GM04504 (cell line): ENCODE measurements around the gene SGK2.

Experiments
- DNase-seq: peaks from one replicate; pipeline ENCODE4 v3.0.0-alpha.2; 2012; ENCODE audit warnings: low read depth

SGK2 gene

GRCh38 chr20:43558412-43559146 is at the start of gene SGK2:
Gene SGK2 (plus strand): TSS chr20:43559027. CDS start chr20:43566496, 7,469 bp downstream.
- DNase-seq, result no peak

GRCh38 chr20:43511879-43512278 is 46.9 kb upstream of the SGK2 start:
- no peak for DNase-seq

GRCh38 chr20:43513372-43513930 is 45.4 kb upstream of the SGK2 start:
- DNase-seq, result no peak

GRCh38 chr20:43513931-43514647 is 44.7 kb upstream of the SGK2 start:
- DNase-seq, result peak; percentile 95

DNA sequence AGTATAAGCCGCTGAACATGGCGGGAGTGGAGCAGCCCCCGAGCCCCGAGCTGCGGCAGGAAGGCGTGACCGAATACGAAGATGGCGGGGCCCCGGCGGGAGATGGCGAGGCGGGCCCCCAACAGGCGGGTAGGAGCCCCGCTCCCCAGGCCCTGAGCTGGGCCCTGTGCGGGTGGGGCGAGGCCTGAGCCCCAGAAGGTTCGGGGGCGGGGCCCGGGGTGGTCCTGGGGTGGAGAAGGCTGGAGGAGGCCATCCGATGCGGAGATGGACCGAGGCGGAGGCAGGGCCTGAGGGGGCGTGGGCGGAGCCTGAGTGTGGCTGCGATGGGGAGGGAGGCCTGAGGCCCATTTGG is 44.2 kb upstream of the SGK2 start:
- DNase-seq, result no peak

DNA sequence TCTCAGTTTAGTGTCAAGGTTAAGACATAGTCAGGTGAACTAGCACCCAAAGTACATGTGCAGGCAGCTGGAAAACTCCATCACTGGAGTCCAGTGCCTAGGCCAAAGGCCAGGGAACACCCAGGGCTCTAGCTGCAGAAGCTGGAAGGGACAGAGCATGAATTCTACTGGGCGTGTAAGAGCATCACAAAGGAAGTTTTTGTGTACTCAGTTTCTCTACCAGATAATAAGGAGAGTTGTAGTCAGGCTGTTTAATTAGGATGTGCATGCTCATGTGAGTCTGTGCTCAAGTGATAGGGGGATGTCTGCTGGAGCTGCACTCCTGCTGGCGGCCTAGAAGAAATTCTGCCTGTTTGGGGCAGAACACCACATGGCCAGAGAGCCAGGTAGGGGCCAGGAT is 43.2 kb upstream of the SGK2 start:
- DNase-seq, result no peak

DNA sequence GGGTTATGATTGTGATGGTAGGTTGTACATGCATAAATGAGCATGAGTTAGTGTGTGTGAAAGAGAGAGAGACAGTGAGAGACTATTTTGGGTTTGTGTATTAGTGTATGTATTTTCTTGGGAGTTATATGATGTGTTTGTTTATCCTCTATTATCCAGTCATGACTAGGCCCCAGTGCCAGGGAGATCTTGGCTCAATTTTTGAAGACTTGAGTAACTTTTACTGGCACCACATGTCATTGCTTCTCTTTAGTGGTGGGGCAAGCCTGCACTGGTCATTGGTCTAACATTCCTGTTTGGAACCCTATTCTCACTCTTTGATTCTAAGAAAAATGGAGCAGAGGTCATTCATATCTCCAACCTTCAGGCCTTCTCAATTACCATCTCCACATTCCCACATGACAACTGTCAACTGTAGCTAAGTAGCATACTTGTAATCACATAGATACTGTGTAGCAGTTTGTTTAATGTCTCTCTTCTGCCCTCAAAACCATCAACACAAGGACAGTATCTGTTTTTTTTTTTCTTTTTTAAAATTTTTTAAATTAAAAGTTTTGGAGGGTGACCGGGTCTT is 42.5 kb upstream of the SGK2 start:
- no peak for DNase-seq

GRCh38 chr20:43520074-43520630 is 38.7 kb upstream of the SGK2 start:
- no peak for DNase-seq

DNA sequence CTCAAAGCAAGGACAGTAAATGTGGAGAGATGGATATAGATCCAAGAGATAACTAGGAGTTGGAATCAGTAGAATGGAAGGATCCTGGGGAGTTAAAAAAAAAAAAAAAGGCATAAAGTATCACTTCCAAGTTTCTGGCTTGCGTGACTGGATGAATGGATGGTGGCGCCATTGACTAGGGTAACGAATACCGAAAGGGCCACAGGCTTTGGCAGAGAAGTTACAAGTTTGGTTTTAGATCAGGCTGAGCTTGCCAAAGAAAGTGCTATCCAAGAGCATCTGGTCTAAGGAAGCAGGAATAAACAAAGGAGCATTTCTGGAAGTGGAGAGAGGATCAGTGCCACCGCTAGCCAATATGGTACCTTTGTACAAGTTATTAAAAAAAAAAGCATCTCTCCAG is 33.8 kb upstream of the SGK2 start:
- no peak for DNase-seq

GRCh38 chr20:43528258-43528875 is 30.5 kb upstream of the SGK2 start:
- no peak for DNase-seq

DNA sequence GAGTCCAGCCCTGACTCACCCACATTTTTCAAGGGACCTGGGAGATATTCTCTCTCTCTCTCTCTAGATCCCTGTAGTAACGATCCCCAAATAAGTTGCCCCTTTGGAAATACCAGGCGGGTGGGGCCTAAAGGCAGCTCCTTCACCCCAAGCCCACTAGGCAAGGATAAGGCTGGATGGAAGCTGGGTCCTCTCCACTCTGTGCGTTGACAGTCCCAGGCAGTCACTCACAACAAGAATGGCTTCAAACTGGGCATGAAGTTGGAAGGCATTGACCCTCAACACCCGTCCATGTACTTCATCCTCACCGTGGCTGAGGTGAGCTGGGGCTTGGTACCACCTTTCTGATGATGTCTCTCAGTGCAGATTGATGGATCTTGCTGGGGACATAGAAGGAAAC is 29.8 kb upstream of the SGK2 start:
- no peak for DNase-seq

DNA sequence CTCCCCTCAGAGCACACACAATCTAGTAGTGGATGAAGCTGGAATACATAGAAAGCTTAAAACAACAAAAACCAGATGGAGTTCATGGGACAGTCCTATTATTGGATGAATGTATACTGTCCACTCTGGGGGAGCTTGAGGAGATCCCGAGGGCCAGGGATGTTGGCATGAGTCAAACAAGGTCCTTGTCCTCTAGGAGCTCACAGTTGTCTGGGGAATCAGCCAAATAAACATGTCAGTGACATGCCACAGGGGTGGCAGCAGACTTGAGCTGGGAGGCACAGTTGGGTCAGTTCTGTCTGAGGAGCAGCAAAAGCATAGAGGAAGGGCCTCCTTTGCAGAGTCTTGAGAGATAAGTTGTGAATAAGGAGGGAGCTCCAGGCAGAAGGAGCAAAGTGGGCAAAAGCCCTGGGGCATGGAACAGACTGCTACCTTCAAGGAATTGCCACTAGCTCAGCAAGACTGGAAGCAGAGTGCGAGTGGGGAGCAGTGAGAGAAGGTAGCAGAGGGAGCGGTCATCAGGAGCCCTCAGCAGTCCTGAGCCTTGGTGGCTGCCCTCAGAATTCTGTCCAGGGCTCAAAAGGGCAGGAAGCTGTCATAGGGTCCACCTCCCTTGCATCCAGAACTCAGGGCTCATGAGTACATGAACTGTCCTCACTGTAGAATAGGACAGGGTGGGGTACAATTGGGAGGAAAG is 29.2 kb upstream of the SGK2 start:
- no peak for DNase-seq

DNA sequence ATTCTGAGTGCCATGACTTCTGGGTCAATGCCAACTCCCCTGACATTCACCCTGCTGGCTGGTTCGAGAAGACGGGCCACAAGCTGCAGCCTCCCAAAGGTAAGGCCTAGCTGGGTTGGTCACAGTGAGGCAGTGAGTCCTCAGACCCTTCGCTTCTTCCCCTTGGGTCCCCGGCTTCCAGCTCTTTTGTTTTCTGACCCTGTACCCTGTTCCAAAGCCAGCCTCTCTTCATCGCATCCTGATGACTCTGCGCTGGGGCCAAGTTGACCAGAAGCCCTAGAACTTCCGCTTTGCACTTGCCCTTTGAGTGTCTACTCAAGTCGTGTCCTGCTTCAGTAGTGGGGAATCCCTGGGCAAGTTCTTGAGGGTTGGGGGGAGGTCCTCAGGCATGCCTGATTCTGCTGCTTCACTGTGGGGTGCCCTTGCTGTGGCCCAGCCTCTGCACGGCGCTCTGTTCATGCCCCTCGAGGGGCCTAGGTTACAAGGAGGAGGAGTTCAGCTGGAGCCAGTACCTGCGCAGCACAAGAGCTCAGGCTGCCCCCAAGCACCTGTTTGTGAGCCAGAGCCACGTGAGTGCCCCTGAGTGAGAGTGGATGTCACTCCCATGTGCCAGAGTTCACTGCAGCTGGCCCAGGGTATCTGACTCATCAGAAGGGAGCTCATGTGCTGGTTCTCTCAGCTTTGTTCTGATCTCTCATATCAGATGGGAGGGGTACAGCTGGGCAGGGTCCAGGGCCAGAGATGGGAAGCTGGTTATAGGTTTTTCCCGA is 28.3 kb upstream of the SGK2 start:
- no peak for DNase-seq

DNA sequence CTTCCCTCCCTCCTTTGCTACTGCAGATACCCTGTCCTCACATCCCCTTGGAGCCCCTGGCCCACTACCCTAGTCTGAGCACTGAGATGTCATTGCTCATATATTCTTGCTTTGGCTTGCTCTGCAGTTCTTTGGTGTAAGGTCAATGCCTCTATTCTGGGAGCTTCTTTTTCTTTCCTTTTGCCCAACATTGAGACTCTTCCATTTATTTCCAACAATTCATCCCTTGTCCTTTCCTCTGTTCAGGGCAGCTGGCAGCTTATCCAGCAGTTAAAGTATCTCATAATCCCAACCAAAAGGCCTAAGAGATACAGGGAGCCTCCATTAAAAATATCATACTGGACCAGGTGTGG is 27.8 kb upstream of the SGK2 start:
- no peak for DNase-seq

- DNase-seq, result no peak
These were observed 26.3 kb upstream of the SGK2 start for GRCh38 chr20:43532416-43533055.

DNA sequence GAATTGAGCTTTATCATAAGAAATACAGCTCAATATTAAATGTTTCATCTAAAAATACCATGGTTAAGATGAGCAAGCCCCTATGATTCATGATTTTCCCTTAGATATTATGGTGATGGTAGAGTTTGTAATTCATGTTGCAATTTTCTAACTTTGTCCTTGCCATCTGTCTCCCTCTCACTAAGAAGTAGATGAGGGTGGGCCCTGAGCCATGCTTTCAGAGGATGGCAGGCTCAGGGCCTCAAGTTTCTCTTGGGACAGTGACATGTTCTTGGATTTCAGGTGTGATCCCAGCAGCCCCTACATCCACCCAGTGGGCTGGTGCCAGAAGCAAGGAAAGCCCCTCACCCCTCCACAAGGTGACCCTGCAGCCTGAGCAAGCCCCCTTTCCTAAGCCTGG is 25.8 kb upstream of the SGK2 start:
- DNase-seq, result no peak

DNA sequence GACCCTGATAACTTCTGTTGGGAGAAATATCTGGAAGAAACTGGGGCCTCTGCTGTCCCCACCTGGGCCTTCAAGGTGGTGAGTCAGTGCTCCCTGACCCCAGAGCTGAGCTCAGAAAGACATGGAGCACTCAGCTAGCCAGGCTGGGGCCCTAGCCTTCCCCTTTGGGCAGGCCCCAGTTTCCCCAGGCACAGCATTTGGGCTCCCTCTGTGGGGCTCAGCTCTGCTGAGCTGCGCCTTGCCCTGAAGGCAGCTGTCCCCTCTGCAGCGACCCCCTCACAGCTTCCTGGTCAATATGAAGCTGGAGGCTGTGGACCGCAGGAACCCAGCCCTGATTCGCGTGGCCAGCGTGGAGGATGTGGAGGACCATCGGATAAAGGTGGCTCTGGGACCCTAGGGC is 24.8 kb upstream of the SGK2 start:
- DNase-seq, result no peak

DNA sequence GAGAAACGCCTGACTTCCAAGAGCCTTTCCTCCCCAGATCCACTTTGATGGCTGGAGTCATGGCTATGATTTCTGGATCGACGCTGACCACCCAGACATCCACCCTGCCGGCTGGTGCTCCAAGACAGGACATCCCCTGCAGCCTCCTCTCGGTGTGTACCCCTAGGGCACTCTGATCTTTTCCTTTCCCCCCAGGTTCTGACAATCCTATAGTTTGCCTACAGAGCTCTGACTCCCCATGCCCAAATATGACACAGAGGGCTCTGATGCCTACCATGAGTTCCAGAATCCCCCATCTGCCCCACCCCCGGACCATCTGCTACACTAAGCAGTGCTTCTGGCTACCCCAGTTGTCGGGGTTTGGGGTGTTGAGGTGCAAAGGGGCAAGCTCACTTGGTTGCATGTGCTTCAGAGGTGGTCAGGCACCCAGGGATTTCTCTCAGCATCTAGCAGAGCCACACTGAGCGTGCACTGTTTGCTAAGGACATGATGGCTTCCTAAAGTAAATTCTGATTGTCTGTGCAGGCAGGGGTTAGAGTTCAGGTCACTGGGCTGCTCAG is 24.0 kb upstream of the SGK2 start:
- DNase-seq, result no peak

DNA sequence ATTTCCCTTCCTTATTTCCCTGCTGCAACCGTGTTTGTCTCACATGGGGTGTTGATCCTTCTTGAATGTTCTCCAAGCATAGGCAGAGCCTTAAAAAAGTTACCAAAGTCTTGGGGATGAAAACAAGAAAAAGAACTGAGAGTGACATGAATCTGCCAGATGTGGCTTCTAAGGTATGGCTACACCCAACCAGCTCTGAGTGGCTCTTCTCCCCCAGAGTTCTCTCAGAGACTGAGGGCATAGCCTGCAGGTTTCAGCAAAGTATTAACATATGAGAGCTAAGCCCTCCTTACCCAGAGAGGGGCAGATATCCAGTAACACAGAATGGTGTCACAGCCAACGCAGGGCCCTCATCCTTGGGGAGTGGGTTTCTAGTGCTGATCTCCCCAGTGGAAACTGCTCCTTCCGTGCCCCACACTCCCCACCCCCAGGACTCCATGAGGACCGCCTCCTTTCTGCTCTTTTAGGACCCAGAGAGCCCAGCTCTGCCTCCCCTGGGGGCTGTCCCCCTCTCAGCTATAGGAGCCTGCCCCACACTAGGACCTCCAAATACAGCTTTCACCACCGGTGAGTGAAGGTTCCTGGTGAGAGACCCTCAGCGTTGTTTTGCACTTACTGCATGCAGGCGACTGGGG is 23.3 kb upstream of the SGK2 start:
- DNase-seq, result no peak
